Rectal smooth muscle tissue (tissue), 1 donor: ENCODE data around the gene GCSH.
A peak's percentile ranks its signal among the peaks of the same experiment; 100 is the strongest.

Source experiments
- H3K27ac ChIP-seq: one replicate; pipeline ENCODE4 v1.7.0; 2013; ENCODE audit warnings: low read depth, low read length, inconsistent platforms
- H3K27me3 ChIP-seq: one replicate; pipeline ENCODE4 v1.7.0; 2013; ENCODE audit warnings: low read length; ENCODE audit not compliant: control insufficient read depth, insufficient read depth
- H3K36me3 ChIP-seq: one replicate; pipeline ENCODE4 v1.7.0; 2013; ENCODE audit warnings: low read length; ENCODE audit not compliant: control insufficient read depth, insufficient read depth
- H3K4me1 ChIP-seq: one replicate; pipeline ENCODE4 v1.7.0; 2013; ENCODE audit warnings: low read length; ENCODE audit not compliant: control insufficient read depth, insufficient read depth
- H3K4me3 ChIP-seq: one replicate; pipeline ENCODE4 v1.7.0; 2013; ENCODE audit warnings: low read length
- H3K9ac ChIP-seq: one replicate; pipeline ENCODE4 v1.7.0; 2013; ENCODE audit warnings: low read length

Gene GCSH

GRCh38 chr16:81096715-81097208 lies 567 bp upstream of the GCSH start:
- Histone ChIP-seq H3K27me3 (no peaks in the 10 kb centered on the region), H3K27ac (peak overlapping the region; percentile 33), H3K36me3 (no peaks in the 10 kb centered on the region), H3K4me1 (no peaks in the 10 kb centered on the region), H3K9ac (no peak overlapping the region), H3K4me3 (peak overlapping the region; percentile 58)

GRCh38 chr16:81095653-81095952 lies 592 bp downstream of the GCSH start:
- Histone ChIP-seq H3K9ac (peak overlapping the region; percentile 49), H3K4me3 (peak overlapping the region; percentile 87), H3K4me1 (no peaks in the 10 kb centered on the region), H3K27me3 (no peaks in the 10 kb centered on the region), H3K27ac (peak overlapping the region; percentile 73), H3K36me3 (no peaks in the 10 kb centered on the region)

- Histone ChIP-seq H3K27me3 (no peaks in the 10 kb centered on the region), H3K4me1 (no peaks in the 10 kb centered on the region), H3K4me3 (peak overlapping the region; percentile 9), H3K27ac (no peak overlapping the region), H3K9ac (no peak overlapping the region), H3K36me3 (no peaks in the 10 kb centered on the region)
Observed at GRCh38 chr16:81094771-81095251, 1.4 kb downstream of the GCSH start.

- Histone ChIP-seq H3K36me3 (no peaks in the 10 kb centered on the region), H3K4me1 (no peaks in the 10 kb centered on the region), H3K27ac (no peak overlapping the region), H3K27me3 (no peaks in the 10 kb centered on the region), H3K9ac (no peak overlapping the region), H3K4me3 (no peak overlapping the region)
Observed at GRCh38 chr16:81088836-81089235, 7.4 kb downstream of the GCSH start.

- Histone ChIP-seq H3K4me3 (no peak overlapping the region), H3K9ac (no peak overlapping the region), H3K27me3 (no peaks in the 10 kb centered on the region), H3K36me3 (no peaks in the 10 kb centered on the region), H3K27ac (no peak overlapping the region), H3K4me1 (no peaks in the 10 kb centered on the region)
Observed at GRCh38 chr16:81081014-81081413, 15.2 kb downstream of the GCSH start.

- no peak overlapping the region for H3K4me3 ChIP-seq
- H3K9ac ChIP-seq = no peak overlapping the region
Observed at GRCh38 chr16:81080233-81080632, 16.0 kb downstream of the GCSH start.

GRCh38 chr16:81077076-81077940 lies 18.9 kb downstream of the GCSH start, which contains the start of gene C16orf46:
Gene C16orf46 (minus strand): TSS chr16:81077238. CDS start chr16:81063955, 13,283 bp downstream.
- Histone ChIP-seq H3K4me1 (no peaks in the 10 kb centered on the region), H3K27me3 (no peaks in the 10 kb centered on the region), H3K9ac (peak within 1 kb of the TSS; percentile 80), H3K27ac (peak within 1 kb of the TSS; percentile 97), H3K4me3 (peak within 1 kb of the TSS; percentile 94), H3K36me3 (no peaks in the 10 kb centered on the region)

More at GRCh38 chr16:81080233-81080632, 16.0 kb downstream of the GCSH start:
- Histone ChIP-seq H3K27ac (no peak overlapping the region), H3K36me3 (no peaks in the 10 kb centered on the region), H3K27me3 (no peaks in the 10 kb centered on the region), H3K4me1 (no peaks in the 10 kb centered on the region)

GRCh38 chr16:81076566-81077075 lies 19.6 kb downstream of the GCSH start:
- peak overlapping the region; percentile 94 for H3K4me3 ChIP-seq
- H3K36me3 ChIP-seq = no peaks in the 10 kb centered on the region
- no peaks in the 10 kb centered on the region for H3K27me3 ChIP-seq
- H3K4me1 ChIP-seq = no peaks in the 10 kb centered on the region
- peak overlapping the region; percentile 72 for H3K9ac ChIP-seq
- H3K27ac ChIP-seq = peak overlapping the region; percentile 97

GRCh38 chr16:81073560-81074330 lies 22.4 kb downstream of the GCSH start:
- Histone ChIP-seq H3K27ac (no peak overlapping the region), H3K9ac (no peak overlapping the region), H3K4me3 (no peak overlapping the region), H3K4me1 (no peaks in the 10 kb centered on the region), H3K27me3 (no peaks in the 10 kb centered on the region), H3K36me3 (no peaks in the 10 kb centered on the region)

- no peaks in the 10 kb centered on the region for H3K4me1 ChIP-seq
Observed at GRCh38 chr16:81071805-81072204, 24.4 kb downstream of the GCSH start.

GRCh38 chr16:81070979-81071378 lies 25.2 kb downstream of the GCSH start:
- H3K9ac ChIP-seq = no peak overlapping the region
- H3K4me1 ChIP-seq = no peaks in the 10 kb centered on the region
- no peaks in the 10 kb centered on the region for H3K27me3 ChIP-seq
- H3K36me3 ChIP-seq = no peaks in the 10 kb centered on the region
- no peak overlapping the region for H3K4me3 ChIP-seq
- no peak overlapping the region for H3K27ac ChIP-seq

More at GRCh38 chr16:81071805-81072204, 24.4 kb downstream of the GCSH start:
- Histone ChIP-seq H3K27me3 (no peaks in the 10 kb centered on the region), H3K4me3 (no peak overlapping the region), H3K36me3 (no peaks in the 10 kb centered on the region), H3K9ac (no peak overlapping the region), H3K27ac (no peak overlapping the region)

GRCh38 chr16:81069063-81069462 lies 27.1 kb downstream of the GCSH start:
- no peak overlapping the region for H3K4me3 ChIP-seq

More at GRCh38 chr16:81069063-81069462, 27.1 kb downstream of the GCSH start:
- H3K9ac ChIP-seq = no peak overlapping the region
- H3K36me3 ChIP-seq = no peaks in the 10 kb centered on the region
- no peaks in the 10 kb centered on the region for H3K27me3 ChIP-seq
- no peaks in the 10 kb centered on the region for H3K4me1 ChIP-seq
- no peak overlapping the region for H3K27ac ChIP-seq
